K562 (cell line): Measurements from ENCODE around the gene HSPB6. TPM values are rescaled to one million over a fixed set of nuclear protein-coding genes. Genes with fewer than 3 reads are reported as not detected.

Source experiments
- ASH1L ChIP-seq: fragments of 450-650 bp; IDR thresholded peaks from 2 replicates; pipeline ENCODE4 v1.6.1; 2018; ENCODE audit warnings: borderline replicate concordance, mild to moderate bottlenecking, low read depth; ENCODE audit not compliant: partially characterized antibody
- HSF4 ChIP-seq: fragments of 250-450 bp; sonication (Bioruptor Pico); IDR thresholded peaks from 2 replicates; pipeline ENCODE4 v2.1.2; 2022; ENCODE audit warnings: mild to moderate bottlenecking, moderate library complexity, borderline replicate concordance
- NUFIP1 ChIP-seq: fragments of 450-650 bp; IDR thresholded peaks from 2 replicates; pipeline ENCODE4 v1.6.1; 2018; ENCODE audit not compliant: partially characterized antibody
- POLR2A ChIP-seq: fragments of 450-650 bp; conservative IDR thresholded peaks from 2 replicates; pipeline ENCODE4 v1.6.1; 2016
- POLR2G ChIP-seq: fragments of 200-400 bp; formaldehyde crosslinking; IDR thresholded peaks from 2 replicates; pipeline ENCODE4 v1.6.1; 2017; ENCODE audit warnings: low read depth, mild to moderate bottlenecking, antibody characterized with exemption, low read length, moderate library complexity
- polyA plus RNA-seq, 8 experiments: library from polyadenylated mRNA; depleted of rRNA in 4 of 8; stranded (reverse) in 5 of 8; unstranded in 3 of 8; fragments of >200 nt; fragmentation: Nextera tagmentation in 2 of 8; fragmentation: Illumina TruSeq in 1 of 8; extraction: Ambion mirVana in 2 of 8; extraction: Trizol in 1 of 8; gene quantifications; 2 replicates each; pipeline versions ENCODE4 v1.2.1 to v1.2.3, GENCODE V29; 2011 to 2014; ENCODE audit warnings: inconsistent platforms in 1 of 8, missing spikeins in 1 of 8
- total RNA-seq, 7 experiments: library from RNA; depleted of rRNA in 6 of 7; stranded (reverse); fragments of >200 nt in 6 of 7; fragmentation: Illumina TruSeq in 2 of 7; extraction: Trizol in 2 of 7; gene quantifications; 2 replicates each; pipeline versions ENCODE4 v1.2.1 to v1.2.3, GENCODE V29; 2011 to 2021; ENCODE audit warnings: low replicate concordance in 1 of 7
- TF ChIP-seq, protein P1 (sequence below): fragments of 200-800 bp; sonication (Bioruptor generic); IDR thresholded peaks from 2 replicates; pipeline ENCODE4 v1.6.1; 2016; ENCODE audit warnings: missing genetic modification characterization, missing compliant biosample characterization
- TF ChIP-seq, protein P2 (sequence below): fragments of 450-650 bp; formaldehyde crosslinking; IDR thresholded peaks from 2 replicates; pipeline ENCODE4 v1.4.0; 2020; ENCODE audit warnings: mild to moderate bottlenecking
- TF ChIP-seq, protein P3 (sequence below): sonication (generic); formaldehyde crosslinking; IDR thresholded peaks from 2 replicates; pipeline ENCODE4 v1.8.1; 2023; ENCODE audit warnings: mild to moderate bottlenecking, missing genetic modification reagents, moderate library complexity
- TF ChIP-seq, protein P4 (sequence below): fragments of 250-450 bp; sonication (Bioruptor Pico); IDR thresholded peaks from 2 replicates; pipeline ENCODE4 v1.5.0; 2021
- TF ChIP-seq, protein P5 (sequence below): sonication (generic); formaldehyde crosslinking; IDR thresholded peaks from 2 replicates; pipeline ENCODE4 v1.8.0; 2022; ENCODE audit warnings: mild to moderate bottlenecking, missing genetic modification reagents
- TF ChIP-seq, protein P6 (sequence below): fragments of 200-800 bp; sonication (Bioruptor generic); IDR thresholded peaks from 2 replicates; pipeline ENCODE4 v1.6.1; 2017; ENCODE audit warnings: missing genetic modification characterization, missing compliant biosample characterization
- TF ChIP-seq, protein P7 (sequence below): fragments of 250-450 bp; sonication (Bioruptor Pico); IDR thresholded peaks from 2 replicates; pipeline ENCODE4 v1.5.1; 2021; ENCODE audit warnings: mild to moderate bottlenecking

The HSPB6 gene
- total and polyA plus RNA-seq, 9 of the 15 experiments (the other 6 are each of a cell fraction or from before 2014, with no cell fraction given) = 0.55 TPM; not detected in 8

DNA sequence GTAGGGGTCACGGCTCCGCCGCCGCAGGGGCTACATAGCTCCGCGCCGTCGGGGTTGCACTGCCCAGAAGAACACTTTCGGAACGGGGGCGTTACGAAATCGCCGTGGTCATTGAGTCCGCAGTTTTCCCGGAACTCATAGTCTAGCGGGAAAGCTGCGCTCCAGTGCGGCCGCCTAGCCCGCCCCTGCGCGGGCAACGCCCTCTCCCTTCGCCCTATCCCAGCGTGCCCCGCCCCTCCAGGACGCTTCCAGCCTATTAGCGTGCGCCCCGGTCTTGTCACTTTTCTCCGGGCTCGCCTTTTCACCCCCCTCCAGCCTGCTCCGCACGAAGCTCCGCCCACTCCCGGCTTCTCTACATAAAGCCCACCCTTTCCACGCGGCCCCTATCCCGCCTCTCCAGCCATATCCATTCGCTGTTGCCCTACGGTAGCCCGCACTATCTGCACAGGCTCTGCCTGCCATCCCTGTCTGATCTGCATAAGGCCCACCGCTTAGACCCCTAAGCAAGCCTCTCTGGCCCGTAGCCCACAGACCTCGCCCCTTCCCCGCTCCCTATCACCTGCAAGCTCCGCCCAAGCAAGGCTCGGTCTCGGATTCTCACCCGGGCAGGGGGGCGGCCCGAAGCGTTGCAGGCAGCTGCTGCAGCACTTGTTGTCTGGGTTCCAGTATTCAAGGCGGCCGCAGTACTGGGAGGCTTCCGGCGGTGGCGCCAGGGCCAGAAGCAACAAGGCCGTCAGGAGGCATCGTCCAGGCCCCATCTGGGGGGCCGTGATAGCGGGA, 16.2 kb downstream of the HSPB6 start (continued):
- TF ChIP-seq POLR2G (peak; percentile 89), POLR2A (peak; percentile 87), HSF4 (CRISPR knock-in tag) (no peak), ASH1L (no peak), NUFIP1 (no peak)
- TF ChIP-seq, protein P1, sequence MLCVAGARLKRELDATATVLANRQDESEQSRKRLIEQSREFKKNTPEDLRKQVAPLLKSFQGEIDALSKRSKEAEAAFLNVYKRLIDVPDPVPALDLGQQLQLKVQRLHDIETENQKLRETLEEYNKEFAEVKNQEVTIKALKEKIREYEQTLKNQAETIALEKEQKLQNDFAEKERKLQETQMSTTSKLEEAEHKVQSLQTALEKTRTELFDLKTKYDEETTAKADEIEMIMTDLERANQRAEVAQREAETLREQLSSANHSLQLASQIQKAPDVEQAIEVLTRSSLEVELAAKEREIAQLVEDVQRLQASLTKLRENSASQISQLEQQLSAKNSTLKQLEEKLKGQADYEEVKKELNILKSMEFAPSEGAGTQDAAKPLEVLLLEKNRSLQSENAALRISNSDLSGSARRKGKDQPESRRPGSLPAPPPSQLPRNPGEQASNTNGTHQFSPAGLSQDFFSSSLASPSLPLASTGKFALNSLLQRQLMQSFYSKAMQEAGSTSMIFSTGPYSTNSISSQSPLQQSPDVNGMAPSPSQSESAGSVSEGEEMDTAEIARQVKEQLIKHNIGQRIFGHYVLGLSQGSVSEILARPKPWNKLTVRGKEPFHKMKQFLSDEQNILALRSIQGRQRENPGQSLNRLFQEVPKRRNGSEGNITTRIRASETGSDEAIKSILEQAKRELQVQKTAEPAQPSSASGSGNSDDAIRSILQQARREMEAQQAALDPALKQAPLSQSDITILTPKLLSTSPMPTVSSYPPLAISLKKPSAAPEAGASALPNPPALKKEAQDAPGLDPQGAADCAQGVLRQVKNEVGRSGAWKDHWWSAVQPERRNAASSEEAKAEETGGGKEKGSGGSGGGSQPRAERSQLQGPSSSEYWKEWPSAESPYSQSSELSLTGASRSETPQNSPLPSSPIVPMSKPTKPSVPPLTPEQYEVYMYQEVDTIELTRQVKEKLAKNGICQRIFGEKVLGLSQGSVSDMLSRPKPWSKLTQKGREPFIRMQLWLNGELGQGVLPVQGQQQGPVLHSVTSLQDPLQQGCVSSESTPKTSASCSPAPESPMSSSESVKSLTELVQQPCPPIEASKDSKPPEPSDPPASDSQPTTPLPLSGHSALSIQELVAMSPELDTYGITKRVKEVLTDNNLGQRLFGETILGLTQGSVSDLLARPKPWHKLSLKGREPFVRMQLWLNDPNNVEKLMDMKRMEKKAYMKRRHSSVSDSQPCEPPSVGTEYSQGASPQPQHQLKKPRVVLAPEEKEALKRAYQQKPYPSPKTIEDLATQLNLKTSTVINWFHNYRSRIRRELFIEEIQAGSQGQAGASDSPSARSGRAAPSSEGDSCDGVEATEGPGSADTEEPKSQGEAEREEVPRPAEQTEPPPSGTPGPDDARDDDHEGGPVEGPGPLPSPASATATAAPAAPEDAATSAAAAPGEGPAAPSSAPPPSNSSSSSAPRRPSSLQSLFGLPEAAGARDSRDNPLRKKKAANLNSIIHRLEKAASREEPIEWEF (CRISPR knock-in tag) = no peak
- TF ChIP-seq, protein P2, sequence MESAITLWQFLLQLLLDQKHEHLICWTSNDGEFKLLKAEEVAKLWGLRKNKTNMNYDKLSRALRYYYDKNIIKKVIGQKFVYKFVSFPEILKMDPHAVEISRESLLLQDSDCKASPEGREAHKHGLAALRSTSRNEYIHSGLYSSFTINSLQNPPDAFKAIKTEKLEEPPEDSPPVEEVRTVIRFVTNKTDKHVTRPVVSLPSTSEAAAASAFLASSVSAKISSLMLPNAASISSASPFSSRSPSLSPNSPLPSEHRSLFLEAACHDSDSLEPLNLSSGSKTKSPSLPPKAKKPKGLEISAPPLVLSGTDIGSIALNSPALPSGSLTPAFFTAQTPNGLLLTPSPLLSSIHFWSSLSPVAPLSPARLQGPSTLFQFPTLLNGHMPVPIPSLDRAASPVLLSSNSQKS = no peak
- TF ChIP-seq, protein P3, sequence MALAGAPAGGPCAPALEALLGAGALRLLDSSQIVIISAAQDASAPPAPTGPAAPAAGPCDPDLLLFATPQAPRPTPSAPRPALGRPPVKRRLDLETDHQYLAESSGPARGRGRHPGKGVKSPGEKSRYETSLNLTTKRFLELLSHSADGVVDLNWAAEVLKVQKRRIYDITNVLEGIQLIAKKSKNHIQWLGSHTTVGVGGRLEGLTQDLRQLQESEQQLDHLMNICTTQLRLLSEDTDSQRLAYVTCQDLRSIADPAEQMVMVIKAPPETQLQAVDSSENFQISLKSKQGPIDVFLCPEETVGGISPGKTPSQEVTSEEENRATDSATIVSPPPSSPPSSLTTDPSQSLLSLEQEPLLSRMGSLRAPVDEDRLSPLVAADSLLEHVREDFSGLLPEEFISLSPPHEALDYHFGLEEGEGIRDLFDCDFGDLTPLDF (CRISPR knock-in tag) = peak; percentile 24; the same call in 1 of the 2 replicates
- TF ChIP-seq, protein P4, sequence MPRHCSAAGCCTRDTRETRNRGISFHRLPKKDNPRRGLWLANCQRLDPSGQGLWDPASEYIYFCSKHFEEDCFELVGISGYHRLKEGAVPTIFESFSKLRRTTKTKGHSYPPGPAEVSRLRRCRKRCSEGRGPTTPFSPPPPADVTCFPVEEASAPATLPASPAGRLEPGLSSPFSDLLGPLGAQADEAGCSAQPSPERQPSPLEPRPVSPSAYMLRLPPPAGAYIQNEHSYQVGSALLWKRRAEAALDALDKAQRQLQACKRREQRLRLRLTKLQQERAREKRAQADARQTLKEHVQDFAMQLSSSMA (CRISPR knock-in tag) = 0 out of 2 replicates have a peak, but pooled peaks have one; percentile 59
- TF ChIP-seq, protein P5, sequence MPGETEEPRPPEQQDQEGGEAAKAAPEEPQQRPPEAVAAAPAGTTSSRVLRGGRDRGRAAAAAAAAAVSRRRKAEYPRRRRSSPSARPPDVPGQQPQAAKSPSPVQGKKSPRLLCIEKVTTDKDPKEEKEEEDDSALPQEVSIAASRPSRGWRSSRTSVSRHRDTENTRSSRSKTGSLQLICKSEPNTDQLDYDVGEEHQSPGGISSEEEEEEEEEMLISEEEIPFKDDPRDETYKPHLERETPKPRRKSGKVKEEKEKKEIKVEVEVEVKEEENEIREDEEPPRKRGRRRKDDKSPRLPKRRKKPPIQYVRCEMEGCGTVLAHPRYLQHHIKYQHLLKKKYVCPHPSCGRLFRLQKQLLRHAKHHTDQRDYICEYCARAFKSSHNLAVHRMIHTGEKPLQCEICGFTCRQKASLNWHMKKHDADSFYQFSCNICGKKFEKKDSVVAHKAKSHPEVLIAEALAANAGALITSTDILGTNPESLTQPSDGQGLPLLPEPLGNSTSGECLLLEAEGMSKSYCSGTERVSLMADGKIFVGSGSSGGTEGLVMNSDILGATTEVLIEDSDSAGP (CRISPR knock-in tag) = no peak
- TF ChIP-seq, protein P6, sequence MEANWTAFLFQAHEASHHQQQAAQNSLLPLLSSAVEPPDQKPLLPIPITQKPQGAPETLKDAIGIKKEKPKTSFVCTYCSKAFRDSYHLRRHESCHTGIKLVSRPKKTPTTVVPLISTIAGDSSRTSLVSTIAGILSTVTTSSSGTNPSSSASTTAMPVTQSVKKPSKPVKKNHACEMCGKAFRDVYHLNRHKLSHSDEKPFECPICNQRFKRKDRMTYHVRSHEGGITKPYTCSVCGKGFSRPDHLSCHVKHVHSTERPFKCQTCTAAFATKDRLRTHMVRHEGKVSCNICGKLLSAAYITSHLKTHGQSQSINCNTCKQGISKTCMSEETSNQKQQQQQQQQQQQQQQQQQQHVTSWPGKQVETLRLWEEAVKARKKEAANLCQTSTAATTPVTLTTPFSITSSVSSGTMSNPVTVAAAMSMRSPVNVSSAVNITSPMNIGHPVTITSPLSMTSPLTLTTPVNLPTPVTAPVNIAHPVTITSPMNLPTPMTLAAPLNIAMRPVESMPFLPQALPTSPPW (CRISPR knock-in tag) = peak; percentile 97
- TF ChIP-seq, protein P7, sequence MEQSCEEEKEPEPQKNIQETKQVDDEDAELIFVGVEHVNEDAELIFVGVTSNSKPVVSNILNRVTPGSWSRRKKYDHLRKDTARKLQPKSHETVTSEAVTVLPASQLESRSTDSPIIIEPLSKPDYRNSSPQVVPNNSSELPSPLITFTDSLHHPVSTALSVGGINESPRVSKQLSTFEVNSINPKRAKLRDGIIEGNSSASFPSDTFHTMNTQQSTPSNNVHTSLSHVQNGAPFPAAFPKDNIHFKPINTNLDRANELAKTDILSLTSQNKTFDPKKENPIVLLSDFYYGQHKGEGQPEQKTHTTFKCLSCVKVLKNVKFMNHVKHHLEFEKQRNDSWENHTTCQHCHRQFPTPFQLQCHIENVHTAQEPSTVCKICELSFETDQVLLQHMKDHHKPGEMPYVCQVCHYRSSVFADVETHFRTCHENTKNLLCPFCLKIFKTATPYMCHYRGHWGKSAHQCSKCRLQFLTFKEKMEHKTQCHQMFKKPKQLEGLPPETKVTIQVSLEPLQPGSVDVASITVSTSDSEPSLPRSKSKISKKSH = no peak
